Measurements from ENCODE around the gene HIGD1B.

Gene HIGD1B

GRCh38 chr17:44847586-44847985 lies at the start of gene HIGD1B:
TSS of gene HIGD1B (plus strand) at chr17:44847883. CDS start at chr17:44848153, 270 bp downstream.
- DNase-seq (ENCODE audit: extremely low read depth, low read depth) = no peak
- no peak within 1 kb of the TSS for H3K4me3 ChIP-seq (replicated peaks; ENCODE audit: low read depth, low read length)
- TF ChIP-seq CTCF (IDR thresholded peaks at IDR 0.05; ENCODE audit: low read depth, low read length, missing control alignments) = no peak

GRCh38 chr17:44798356-44798755 lies 49.3 kb upstream of the HIGD1B start:
- DNase-seq (ENCODE audit: extremely low read depth, low read depth) = no peak
- no peak for TF ChIP-seq CTCF (IDR thresholded peaks at IDR 0.05; ENCODE audit: low read depth, low read length, missing control alignments)
- H3K4me3 ChIP-seq (replicated peaks; ENCODE audit: low read depth, low read length) = no peak overlapping the region

- DNase-seq (ENCODE audit: extremely low read depth, low read depth) = no peak
- TF ChIP-seq CTCF (IDR thresholded peaks at IDR 0.05; ENCODE audit: low read depth, low read length, missing control alignments) = no peak
- H3K4me3 ChIP-seq (replicated peaks; ENCODE audit: low read depth, low read length) = no peak overlapping the region
Observed at GRCh38 chr17:44801880-44802279, 45.8 kb upstream of the HIGD1B start.

- no peak for TF ChIP-seq CTCF (IDR thresholded peaks at IDR 0.05; ENCODE audit: low read depth, low read length, missing control alignments)
- DNase-seq (ENCODE audit: extremely low read depth, low read depth) = no peak
- no peak overlapping the region for H3K4me3 ChIP-seq (replicated peaks; ENCODE audit: low read depth, low read length)
Observed at GRCh38 chr17:44804302-44805089, 43.2 kb upstream of the HIGD1B start.

GRCh38 chr17:44807093-44807816 lies 40.4 kb upstream of the HIGD1B start:
- no peak for DNase-seq (ENCODE audit: extremely low read depth, low read depth)
- no peak for TF ChIP-seq CTCF (IDR thresholded peaks at IDR 0.05; ENCODE audit: low read depth, low read length, missing control alignments)
- no peak overlapping the region for H3K4me3 ChIP-seq (replicated peaks; ENCODE audit: low read depth, low read length)

GRCh38 chr17:44807817-44808155 lies 39.9 kb upstream of the HIGD1B start:
- H3K4me3 ChIP-seq (replicated peaks; ENCODE audit: low read depth, low read length) = no peak overlapping the region
- DNase-seq (ENCODE audit: extremely low read depth, low read depth) = peak; percentile 59
- TF ChIP-seq CTCF (IDR thresholded peaks at IDR 0.05; ENCODE audit: low read depth, low read length, missing control alignments) = no peak

All from HFF-Myc (cell line).